ENCODE measurements around the gene ALPP.

The ALPP gene

DNA sequence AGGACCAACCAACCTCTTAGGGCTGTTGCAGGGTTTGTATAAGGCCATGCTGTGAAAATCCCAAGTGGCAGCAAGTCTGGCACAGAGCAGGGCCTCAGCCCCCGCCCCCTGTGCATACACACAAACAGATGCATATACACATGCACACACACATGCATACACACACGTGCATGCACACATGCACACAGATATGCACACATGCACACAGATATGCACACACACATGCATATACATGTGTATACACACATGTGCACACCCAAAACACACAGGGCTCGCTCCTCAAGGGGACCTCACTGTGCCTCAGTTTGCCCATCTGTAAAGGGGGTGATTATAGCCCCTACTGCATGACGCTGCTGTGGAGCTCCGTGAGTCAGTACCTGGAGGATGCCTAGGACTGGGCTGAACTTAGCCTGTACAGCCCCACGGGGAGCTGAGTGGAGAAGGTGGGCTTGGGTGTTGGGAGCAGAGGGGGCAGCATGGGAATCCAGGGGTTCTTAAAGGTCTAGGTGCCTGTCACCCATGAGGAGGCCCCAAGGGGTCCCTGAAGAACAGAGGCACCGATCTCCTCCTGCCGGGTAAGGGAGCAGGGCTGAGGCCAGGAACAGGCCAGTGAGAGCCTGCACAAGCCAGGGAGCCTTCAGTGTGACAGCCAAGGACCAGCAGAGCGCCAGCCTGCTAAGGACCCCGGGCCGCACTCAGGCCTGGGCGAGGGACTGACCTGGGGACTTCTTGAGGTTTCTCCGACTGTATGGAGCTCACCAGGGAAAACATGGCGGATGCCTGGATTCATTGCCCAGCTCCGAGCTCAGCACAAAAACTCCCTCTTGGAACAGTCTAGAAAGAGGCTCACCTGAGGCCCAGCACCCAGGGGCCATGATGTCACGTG, 53.4 kb downstream of the ALPP start:
- DNase-seq: no peak

Measured in DMS 273 treated with DMSO at 0.1 percent for 48 hours (cell line).